HG03139 (cell line): ENCODE data around the gene HERC2.
"Not testable (repeated sequence)": the region's sequence is repeated elsewhere in the genome, so short reads cannot be mapped to it uniquely, and the experiment has no call there.

Source experiments
- ATAC-seq: cut with Tn5 transposase; IDR thresholded peaks from one replicate; pipeline ENCODE4 v1.9.1; 2021; ENCODE audit not compliant: unreplicated experiment

Gene HERC2

DNA sequence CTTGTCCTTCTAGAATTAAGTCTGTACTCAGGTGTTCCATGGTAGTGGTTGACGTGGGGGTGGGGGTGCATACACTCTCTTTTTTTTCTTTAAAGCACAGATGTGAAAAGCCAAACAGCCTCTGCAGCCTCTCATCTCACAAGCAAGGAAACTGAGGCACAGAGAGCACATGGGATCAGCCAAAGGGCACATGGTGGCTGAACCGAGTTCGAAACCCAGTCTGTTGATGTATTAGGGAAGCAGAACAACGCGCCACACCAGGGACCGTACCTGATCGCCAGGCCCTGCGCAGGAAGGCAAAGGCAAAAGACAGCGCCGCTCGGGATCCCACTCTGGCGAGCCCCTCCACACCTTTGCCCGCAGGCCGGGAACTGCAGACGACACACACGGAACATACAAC is 47.3 kb downstream of the HERC2 start:
- ATAC-seq: no peak

DNA sequence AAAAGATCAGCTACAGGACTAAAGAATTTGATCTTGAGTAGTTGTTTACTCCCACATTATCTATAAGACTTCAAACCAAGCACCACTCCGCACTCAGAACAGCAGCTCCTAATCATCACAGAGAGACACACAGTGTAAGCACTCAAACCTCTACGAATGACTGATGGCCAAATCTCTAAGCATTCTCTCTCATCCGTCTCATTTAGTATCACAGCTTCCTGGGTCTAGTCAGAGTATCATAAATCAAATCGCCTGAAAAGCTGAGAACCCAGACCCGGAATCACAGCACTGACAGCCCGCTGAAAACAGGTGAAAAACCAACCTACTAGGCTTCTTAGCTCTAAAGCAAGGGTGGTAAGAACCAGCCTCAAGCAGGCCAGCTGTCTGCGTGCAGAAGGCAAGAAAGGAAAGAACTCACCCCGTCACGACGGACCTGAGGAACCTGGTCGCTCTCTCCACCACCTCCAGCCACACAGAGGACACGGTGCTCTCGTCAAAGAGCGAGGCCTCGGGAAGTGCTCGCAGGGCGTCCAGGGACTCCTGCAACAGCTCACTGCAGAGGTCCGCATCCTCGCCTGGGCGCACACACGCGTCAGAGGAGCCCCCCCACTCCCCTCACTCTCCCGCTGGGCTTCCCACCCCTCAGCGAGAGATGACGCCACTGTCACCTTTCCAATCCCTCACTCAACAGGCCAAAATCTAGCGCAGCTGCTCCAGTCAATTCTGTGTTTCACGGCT is 47.9 kb downstream of the HERC2 start:
- no peak for ATAC-seq

DNA sequence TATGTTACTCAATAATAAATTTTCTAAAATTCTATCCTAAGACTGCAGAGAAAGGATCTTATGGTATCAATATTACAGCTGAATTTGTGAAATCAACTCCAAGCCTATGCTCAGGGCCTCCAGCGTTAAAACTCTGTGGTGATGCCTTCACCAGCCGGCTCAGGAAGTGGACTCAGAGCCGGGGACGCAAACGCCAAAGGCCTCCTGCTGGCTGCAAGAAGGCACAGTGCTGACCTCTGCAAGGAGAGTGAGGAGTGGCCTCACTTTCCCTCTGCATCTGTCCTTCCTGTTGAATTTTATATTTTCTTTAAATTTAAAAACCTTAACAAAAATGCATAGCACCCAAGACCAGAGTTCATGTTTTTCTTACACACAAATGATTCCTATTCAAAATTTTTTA is 48.5 kb downstream of the HERC2 start:
- no peak for ATAC-seq

DNA sequence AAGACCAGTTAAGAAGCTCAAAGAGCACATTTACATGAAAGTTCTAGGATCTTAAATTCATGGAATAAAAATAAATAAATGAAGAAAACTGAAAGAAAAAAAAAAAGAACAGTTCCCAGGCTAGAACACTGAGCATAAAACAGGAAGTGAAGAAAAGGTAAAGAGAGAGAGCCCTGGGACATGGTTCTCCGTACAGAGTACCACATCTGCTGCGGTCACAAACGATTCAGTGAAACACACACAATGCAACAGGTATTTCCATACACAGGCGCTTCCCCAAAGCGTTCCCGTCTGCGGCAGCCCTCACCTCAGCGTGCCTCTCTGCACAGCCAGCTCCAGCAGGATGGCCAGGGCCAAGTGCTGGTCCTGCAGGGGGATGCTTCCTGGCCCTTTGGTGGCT is 49.4 kb downstream of the HERC2 start:
- ATAC-seq: no peak

DNA sequence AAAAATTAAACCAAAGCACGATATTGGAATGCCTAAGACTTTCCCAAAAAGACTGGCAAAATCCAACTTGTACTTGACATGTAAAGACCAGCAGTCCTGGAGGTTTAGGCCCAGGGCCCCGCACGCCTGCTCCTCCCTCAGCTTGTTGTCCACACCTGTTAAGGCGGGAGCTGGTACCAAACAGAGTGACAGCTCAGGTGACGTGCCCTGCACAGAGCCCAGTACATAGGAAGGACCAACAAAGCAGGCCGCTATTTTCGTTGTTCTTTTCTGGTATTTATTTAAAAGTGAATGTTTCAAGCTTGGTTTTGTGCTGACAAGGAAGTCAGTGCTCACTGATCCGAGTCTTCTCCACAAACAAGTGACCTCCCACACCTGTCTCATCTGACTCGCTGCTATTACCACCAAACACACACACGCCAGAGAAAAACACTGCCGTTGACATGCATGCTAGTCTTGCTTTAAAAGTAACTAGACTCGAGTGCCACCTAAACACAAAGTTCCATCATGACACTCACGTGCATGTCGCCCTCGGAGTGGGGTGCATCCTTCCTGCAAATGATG is 50.2 kb downstream of the HERC2 start:
- no peak for ATAC-seq

DNA sequence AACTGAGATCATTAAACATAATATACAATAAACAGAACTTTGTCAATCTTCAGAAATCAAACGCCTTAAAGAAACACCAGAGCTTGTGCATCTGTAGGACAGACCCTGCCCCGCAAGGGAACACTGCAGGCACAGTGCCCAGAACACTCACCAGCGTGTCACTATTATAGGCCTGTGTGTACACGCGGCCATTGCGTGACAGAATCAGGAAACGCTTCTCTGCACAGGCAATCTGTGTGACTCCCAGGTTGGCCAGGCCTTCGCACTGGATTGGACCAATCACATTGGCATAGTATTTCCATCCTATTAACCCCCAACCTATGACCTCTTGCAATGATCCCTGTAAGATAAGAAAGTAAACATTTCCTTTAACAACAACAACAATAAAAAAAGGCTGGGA is 52.9 kb downstream of the HERC2 start:
- ATAC-seq: no peak

DNA sequence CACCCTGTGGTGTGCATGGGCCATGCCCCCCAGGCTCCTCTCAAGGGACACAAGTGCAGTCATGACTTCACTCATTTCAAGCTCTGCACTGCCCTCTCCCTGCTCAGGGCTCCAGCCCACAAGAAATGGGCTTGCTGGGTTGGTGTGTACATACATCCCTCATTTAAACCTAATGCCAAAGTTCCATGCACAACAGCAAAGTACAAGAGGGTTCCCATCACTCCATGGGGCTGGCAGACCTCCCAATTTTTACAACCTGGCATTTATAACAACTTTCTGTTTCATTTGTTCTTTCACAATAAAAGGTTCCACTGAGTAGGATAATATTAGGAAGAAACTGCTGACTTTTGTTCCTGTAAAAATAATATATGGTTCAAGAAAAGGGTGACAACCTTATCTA is 54.3 kb downstream of the HERC2 start:
- ATAC-seq: no peak

DNA sequence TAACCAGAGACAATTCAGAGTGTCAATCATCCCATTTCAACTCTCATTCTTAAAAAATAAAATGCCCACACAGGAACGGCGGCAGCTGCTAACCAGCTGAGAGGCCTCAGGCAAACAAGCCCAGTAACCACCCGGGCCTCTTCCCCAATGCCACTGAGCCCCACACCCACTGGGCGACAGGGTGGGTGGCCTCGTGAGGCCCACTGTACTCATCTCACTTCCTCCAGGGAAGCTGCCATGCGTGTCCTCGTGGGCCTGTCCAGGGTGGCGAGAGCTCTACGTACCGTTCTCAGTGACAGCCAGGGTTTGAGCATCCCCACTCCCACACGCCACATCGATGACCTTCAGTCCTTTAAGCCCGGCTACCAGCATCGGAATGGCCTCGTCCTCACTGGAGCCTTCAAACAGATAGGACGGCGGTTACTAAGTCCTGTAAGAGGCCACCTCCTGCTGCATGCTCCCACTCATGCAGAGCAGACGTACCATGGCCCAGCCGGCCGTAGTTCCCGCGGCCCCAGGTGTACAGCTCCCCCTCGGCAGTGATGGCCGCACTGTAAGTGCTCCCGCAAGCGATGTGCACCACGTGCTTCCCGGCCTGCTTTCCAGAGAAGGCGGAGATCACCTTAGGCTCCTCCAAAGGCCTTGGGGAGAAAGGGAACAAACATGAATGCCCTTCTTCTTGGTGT is 56.5 kb downstream of the HERC2 start:
- no peak for ATAC-seq

DNA sequence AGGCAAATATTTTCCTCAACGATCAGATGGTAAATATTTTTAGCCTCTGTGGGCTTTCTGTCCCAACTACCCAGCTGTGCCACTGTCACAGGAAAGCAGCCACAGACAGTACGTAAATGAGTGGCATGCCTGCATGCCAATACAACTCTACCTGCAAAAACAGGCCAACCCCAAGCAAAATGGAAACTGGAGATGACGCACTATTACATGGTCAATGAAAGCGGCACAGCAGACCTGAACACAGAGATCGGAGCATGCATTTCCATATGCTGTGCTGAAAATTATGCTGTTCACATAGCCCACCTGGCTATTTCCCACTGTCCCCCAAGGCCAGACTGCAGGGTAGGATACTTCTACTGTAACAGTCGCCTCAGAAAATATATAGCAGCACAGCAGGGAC is 57.8 kb downstream of the HERC2 start:
- ATAC-seq: no peak

DNA sequence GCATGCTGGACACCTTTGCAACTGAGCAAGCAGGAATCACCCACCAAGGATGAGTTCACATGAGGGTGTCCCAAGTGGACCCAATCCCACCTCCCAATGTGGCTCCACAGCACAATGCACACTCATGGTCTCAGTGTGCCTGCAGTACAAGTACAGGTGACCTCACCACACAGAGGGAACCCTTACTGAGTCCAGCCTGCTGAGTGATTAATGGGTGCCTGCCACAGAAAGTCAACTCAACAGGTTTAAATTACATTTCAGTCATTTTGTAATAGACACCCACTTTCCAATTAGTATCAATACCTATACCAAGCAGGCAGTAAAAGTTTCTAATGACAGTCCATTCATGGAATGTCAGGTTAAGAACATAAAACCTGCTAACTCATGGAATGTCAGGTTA is 59.5 kb downstream of the HERC2 start:
- no peak for ATAC-seq

DNA sequence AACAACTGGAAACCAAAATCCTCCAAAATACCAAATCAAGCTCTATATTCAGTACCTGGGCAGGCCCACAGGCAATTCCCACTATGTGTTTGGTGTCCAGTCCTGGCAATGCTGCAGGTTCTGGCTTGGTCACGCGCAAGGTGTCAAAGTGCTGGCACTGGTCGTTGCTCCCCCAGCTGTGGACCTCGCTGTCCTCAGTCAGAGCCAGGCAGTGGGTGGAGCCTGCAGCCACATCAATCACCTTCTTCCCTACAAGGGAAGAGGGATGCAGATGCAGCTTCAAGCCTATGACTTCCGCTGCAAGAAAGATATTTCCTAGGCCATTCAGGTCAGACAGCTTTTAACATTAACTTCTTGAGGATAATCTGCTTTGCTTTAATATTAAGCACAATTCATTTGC is 61.3 kb downstream of the HERC2 start:
- ATAC-seq: no peak

DNA sequence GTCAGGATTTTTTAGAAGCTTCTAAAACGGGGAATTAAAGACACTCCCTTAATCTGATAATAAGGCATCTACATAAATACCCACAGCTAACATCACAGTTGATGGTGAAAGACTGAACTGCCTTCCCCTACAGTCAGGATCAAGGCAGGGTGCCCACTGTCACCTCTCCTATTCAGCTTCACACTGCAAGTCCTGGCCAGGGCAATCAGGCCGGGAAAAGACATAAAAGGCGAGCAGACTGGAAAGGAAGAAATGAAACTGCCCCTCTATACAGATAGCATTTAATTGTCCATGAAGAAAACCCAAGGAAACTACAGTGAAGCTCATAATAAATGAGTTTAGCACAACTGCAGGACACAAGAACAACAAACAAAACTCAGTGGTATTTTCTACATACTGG is 61.7 kb downstream of the HERC2 start:
- no peak for ATAC-seq

DNA sequence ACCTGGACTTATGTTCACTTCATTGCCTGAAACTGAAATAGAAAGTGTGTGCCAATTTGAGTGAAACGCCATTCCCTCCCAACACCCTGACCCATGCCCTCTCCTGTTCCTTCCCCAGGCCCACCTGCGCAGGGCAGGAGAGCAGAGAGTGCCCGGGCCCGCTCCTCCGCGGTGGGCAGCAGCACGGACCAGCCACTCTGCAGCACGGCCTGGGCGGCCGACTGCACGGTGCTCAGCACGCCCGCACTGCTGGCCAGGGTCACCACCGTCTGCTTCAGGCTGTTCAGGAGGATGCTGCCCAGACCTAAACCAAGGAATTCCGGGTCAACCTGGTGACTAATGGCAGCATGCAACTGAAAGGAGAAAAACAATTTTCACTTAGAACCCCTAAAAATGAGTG is 66.0 kb downstream of the HERC2 start:
- ATAC-seq: no peak

DNA sequence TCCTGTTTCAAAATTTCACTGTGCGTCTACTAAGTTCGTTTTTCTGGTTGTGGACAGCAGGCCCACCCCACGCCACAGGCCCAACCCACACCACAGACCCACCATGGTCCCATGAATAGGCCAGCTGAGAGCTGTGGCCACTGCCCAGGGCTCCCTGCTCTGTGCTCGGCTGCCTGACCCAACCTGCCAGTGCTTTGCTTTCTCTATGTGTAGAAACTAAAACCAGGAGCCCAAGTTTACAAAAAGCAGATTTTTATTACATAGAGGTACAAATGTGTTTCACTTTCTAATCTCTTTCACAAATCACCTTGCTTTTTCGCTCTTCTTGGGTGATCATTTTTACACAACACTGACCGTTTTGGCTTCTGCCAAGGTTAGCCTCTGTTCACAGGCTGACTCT is 69.1 kb downstream of the HERC2 start:
- no peak for ATAC-seq

DNA sequence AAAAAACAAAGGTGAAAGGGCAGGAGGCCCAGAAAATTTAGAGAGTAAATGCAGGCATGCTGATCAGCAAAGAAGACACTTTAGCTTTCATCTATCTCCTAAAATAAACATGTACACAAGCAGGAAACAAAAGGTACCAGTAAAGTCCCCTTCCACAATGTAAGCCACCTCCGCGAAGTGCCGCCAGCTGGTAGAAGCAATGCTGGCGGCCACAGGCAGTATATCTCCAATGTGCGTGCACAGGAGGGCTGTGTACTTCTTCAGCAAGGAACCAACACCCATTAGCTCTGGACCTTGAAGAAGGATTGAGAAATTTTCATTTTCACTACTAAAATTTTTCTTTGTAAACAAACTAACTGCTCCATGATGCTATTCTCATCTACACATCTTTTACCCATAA is 75.4 kb downstream of the HERC2 start:
- ATAC-seq: no peak

DNA sequence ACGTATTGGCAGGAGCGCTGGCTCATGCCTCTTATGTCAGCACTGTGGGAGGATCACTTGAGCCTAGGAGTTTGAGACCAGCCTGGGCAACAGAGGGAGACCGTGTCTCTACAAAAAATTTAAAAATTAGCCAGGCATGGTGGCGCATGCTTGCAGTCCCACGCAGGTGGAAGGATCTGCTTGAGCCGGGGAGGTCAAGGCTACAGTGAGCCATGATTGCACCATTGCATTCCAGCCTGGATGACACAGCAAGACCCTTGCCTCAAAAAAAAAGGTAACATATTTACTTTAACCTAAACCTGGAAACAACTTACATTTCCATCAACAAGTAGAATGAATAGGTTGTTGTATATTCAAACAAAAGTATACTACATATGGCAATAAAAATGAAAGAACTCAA is 78.1 kb downstream of the HERC2 start:
- ATAC-seq: no peak

DNA sequence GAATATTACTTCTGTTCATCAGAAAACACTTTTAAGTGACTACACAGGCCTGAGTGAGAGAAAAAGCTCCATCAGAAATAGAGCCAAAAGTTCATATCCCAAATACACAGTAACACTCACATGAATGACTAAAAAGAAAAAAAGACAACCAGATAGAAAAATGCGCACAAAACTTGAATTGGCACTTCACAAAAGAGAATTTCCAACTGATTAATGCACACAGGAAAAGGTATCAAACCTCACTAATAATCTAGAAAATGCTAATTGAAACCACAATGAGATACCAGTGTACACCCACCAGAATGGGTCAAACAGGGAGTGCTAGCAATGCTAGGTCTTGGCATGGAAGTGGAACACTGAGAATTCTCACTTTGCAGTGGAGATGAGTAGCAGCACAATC is 78.6 kb downstream of the HERC2 start:
- ATAC-seq: no peak

DNA sequence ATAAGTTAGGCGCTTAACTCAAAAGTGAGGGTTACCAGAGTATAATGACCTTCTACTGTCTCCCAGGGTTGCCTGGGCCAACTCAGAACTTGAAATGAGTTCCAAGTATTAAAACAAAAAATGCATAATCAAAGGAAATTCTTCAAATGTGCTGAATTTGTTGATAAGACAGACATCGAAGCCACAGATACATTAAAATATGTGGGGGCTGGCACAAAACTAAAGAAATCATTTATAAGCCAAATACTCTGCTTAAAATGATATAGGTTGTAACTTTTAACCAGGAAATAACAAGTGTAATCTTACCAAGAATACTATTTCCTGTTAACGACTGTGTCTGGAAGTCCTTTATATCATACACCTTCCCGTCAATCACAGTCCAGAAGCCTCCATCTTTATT is 83.7 kb downstream of the HERC2 start:
- not testable (repeated sequence) for ATAC-seq

DNA sequence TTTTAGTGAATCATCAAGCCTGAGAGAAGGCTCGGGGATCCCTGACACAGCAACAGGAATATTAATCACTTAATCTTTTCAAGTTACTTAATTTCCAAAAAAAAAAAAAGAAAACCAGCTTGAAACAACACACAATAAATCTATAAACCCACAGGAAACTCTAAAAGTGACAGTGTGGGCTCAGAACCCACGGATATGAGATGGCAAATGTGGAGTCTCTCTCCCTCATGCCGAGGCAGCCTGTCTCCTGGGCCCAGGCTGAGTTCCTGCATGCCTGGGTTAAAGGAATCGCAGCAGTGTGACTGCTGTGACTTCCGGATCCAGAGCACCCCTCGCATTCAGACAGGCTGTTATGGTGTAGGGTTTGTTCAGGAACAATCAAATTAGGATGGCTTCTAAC is 90.2 kb downstream of the HERC2 start:
- ATAC-seq: not testable (repeated sequence)

DNA sequence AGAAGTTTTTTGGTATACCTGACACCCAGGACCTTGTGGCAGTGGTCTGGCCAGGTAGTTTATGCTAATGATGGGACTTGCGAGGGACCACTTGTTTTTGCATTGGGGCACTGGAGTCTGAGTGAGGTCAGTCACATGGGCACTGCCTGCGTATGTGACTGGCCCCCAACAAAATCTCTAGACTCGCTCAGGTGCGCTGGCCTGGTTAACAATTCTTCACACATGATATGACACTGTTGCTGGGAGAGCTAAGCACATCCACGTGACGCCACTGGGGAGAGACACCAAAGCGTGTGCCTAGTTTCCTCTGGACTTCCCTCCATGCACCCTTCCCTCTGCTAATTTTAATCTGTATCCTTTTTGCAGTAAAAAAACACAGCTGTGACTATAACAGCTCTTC is 90.6 kb downstream of the HERC2 start:
- ATAC-seq: not testable (repeated sequence)

DNA sequence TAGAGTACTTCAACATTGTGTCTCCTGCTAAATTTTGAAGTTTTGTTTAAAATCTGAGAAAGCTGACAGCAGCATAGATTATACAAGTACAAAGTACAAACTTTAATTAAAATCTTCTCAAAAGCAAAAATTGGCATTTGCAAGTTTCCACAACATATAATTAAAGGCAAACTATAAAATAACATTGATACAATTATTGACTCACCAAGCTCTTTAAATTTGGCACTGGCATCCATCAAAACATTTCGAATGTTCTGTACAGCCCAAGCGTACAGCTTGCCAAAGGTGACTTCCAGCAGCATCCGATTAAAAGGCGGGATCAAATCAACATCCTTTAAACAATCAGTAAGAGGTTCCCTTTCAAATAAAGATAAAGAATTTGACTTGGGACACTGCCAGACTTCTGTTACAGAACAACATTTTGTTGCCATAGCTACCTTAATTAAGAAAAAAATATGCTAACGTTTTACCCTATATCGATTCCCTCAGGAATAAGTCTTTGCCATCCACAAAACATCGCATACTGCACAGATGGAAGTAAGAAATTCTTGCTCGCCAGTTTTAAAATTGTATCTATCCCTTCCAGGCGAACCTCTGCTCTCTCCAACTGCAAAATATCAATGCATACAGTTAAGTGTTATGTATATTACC is 92.9 kb downstream of the HERC2 start:
- ATAC-seq: not testable (repeated sequence)

DNA sequence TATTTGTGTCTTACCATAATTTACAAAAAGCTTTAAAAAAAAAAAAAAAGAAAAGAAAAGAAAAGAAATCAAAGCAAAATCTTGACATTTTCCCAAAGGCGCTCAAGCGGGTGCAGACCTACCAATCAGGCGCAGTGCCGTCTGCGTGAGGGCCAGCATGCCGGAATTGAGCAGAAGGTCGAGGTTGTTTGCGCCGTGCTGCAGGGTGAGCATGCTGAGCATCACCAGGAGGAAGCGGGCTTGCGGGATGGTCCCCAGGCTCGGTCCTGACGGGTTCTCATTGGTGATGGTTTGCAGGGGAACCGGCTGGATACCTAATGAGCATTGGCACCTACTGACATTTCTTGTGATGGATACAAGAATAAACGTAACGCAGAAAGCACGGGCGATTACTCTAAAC is 93.9 kb downstream of the HERC2 start:
- ATAC-seq: no peak
